GM23338 (cell line): ENCODE measurements around the gene ARHGEF10L. TPM values are rescaled to one million over a fixed set of nuclear protein-coding genes. Genes with fewer than 3 reads are reported as not detected.

Source experiments
- ATAC-seq: fragments of 200-7000 bp; cut with Tn5 transposase; 3 replicates; pipeline ENCODE4 v1.9.1; 2020
- DNase-seq: peaks from one replicate; pipeline ENCODE4 v3.0.0-alpha.2; 2015; ENCODE audit warnings: low spot score
- H2AFZ ChIP-seq: fragments of 200-600 bp; sonication (generic); 2 replicates; pipeline ENCODE4 v1.8.0; 2016; ENCODE audit warnings: antibody characterized with exemption, mild to moderate bottlenecking, moderate library complexity
- H3F3A ChIP-seq: fragments of 200-600 bp; sonication (generic); replicated peaks from 2 replicates; pipeline ENCODE4 v1.8.0; 2017; ENCODE audit warnings: antibody characterized with exemption, mixed run types, low read depth
- H3K27ac ChIP-seq: fragments of 200-600 bp; sonication (generic); 2 replicates; pipeline ENCODE4 v1.6.1; 2016; ENCODE audit warnings: low read depth
- H3K27me3 ChIP-seq: fragments of 200-600 bp; sonication (generic); 2 replicates; pipeline ENCODE4 v1.8.0; 2016; ENCODE audit warnings: mild to moderate bottlenecking, mixed run types, moderate library complexity; ENCODE audit not compliant: insufficient read depth
- H3K36me3 ChIP-seq: fragments of 200-600 bp; sonication (generic); 2 replicates; pipeline ENCODE4 v1.8.0; 2016; ENCODE audit warnings: mild to moderate bottlenecking; ENCODE audit not compliant: insufficient read depth
- H3K4me1 ChIP-seq: fragments of 200-600 bp; sonication (generic); 2 replicates; pipeline ENCODE4 v1.8.0; 2016; ENCODE audit warnings: mild to moderate bottlenecking, moderate library complexity; ENCODE audit not compliant: insufficient read depth
- H3K4me2 ChIP-seq: fragments of 200-600 bp; sonication (generic); 2 replicates; pipeline ENCODE4 v1.7.1; 2017; ENCODE audit warnings: mixed run types
- H3K4me3 ChIP-seq: fragments of 200-600 bp; sonication (generic); 2 replicates; pipeline ENCODE4 v1.6.1; 2016; ENCODE audit warnings: mixed run types
- H3K79me2 ChIP-seq: fragments of 200-600 bp; sonication (generic); replicated peaks from 2 replicates; pipeline ENCODE4 v1.8.0; 2017; ENCODE audit warnings: mild to moderate bottlenecking; ENCODE audit not compliant: insufficient read depth
- H3K9me2 ChIP-seq: fragments of 200-600 bp; sonication (generic); 2 replicates; pipeline ENCODE4 v1.8.0; 2017; ENCODE audit not compliant: insufficient read depth
- H4K20me1 ChIP-seq: fragments of 200-600 bp; sonication (generic); replicated peaks from 2 replicates; pipeline ENCODE4 v1.8.0; 2017; ENCODE audit warnings: mild to moderate bottlenecking; ENCODE audit not compliant: insufficient read depth
- H3K27ac Mint-ChIP-seq: 2 replicates; pipeline ENCODE4 v1.8.0; 2020; ENCODE audit warnings: inconsistent platforms, mild to moderate bottlenecking, moderate library complexity, mixed read lengths
- H3K27me3 Mint-ChIP-seq: 3 replicates; pipeline ENCODE4 v1.8.0; 2022; ENCODE audit warnings: low read depth, mild to moderate bottlenecking, moderate library complexity, mixed read lengths, inconsistent platforms; ENCODE audit not compliant: insufficient read depth, poor library complexity
- H3K36me3 Mint-ChIP-seq: 3 replicates; pipeline ENCODE4 v1.8.0; 2021; ENCODE audit warnings: low read depth, mild to moderate bottlenecking, inconsistent platforms, moderate library complexity, mixed read lengths
- H3K4me1 Mint-ChIP-seq: 3 replicates; pipeline ENCODE4 v1.8.0; 2020; ENCODE audit warnings: mild to moderate bottlenecking, inconsistent platforms, mixed read lengths
- H3K4me3 Mint-ChIP-seq: 3 replicates; pipeline ENCODE4 v1.8.0; 2021; ENCODE audit warnings: moderate library complexity, mild to moderate bottlenecking, inconsistent platforms, mixed read lengths
- H3K9me3 Mint-ChIP-seq: 3 replicates; pipeline ENCODE4 v1.8.0; 2020; ENCODE audit warnings: moderate library complexity, mild to moderate bottlenecking, inconsistent platforms, mixed read lengths
- CREB1 ChIP-seq: fragments of 250-450 bp; sonication (Bioruptor Pico); IDR thresholded peaks from 2 replicates; pipeline ENCODE4 v1.5.0; 2020; ENCODE audit warnings: low read depth, mild to moderate bottlenecking, moderate library complexity
- EZH2 ChIP-seq: fragments of 200-600 bp; sonication (generic); IDR thresholded peaks from one replicate; pipeline ENCODE4 v1.8.0; 2017; ENCODE audit warnings: antibody characterized with exemption, mild to moderate bottlenecking, low read depth; ENCODE audit not compliant: unreplicated experiment
- JUNB ChIP-seq: IDR thresholded peaks from one replicate; pipeline ENCODE4 v1.6.1; 2016; ENCODE audit warnings: antibody characterized with exemption; ENCODE audit not compliant: unreplicated experiment
- NANOG ChIP-seq: IDR thresholded peaks from 2 replicates; pipeline ENCODE4 v1.6.1; 2016; ENCODE audit warnings: antibody characterized with exemption, borderline replicate concordance
- POLR2AphosphoS5 ChIP-seq: IDR thresholded peaks from 2 replicates; pipeline ENCODE4 v1.6.1; 2016; ENCODE audit warnings: antibody characterized with exemption, low read depth
- STAT1 ChIP-seq: IDR thresholded peaks from one replicate; pipeline ENCODE4 v1.6.1; 2016; ENCODE audit warnings: antibody characterized with exemption; ENCODE audit not compliant: unreplicated experiment
- ZNF331 ChIP-seq: fragments of 250-450 bp; sonication (Bioruptor Pico); IDR thresholded peaks from 2 replicates; pipeline ENCODE4 v1.5.0; 2020; ENCODE audit warnings: low read depth, mild to moderate bottlenecking, moderate library complexity
- polyA plus RNA-seq: library from polyadenylated mRNA; unstranded; fragments of >200 nt; fragmentation: Nextera tagmentation; extraction: Ambion mirVana; gene quantifications from 2 replicates; pipeline ENCODE4 v1.2.1, GENCODE V29; 2016
- total RNA-seq: library from RNA; depleted of rRNA; stranded (reverse); fragments of >200 nt; shearing (Covaris generic); gene quantifications from 2 replicates; pipeline ENCODE4 v1.2.3, GENCODE V29; 2014
- TF ChIP-seq, protein P1 (sequence below): fragments of 250-450 bp; sonication (Bioruptor Pico); IDR thresholded peaks from 2 replicates; pipeline ENCODE4 v1.5.0; 2020; ENCODE audit warnings: mild to moderate bottlenecking, moderate library complexity
- TF ChIP-seq, protein P2 (sequence below), 2 experiments: fragments of 200-600 bp in 1 of 2; sonication (generic) in 1 of 2; conservative IDR thresholded peaks; 2 replicates each; pipeline versions ENCODE4 v1.5.1 to v1.6.1; 2016 to 2017; ENCODE audit warnings: antibody characterized with exemption in 2 of 2, low read depth in 2 of 2, mild to moderate bottlenecking in 2 of 2, moderate library complexity in 1 of 2
- TF ChIP-seq, protein P3 (sequence below): IDR thresholded peaks from one replicate; pipeline ENCODE4 v1.6.1; 2018; ENCODE audit warnings: antibody characterized with exemption; ENCODE audit not compliant: unreplicated experiment
- TF ChIP-seq, protein P4 (sequence below): IDR thresholded peaks from 2 replicates; pipeline ENCODE4 v1.6.1; 2016; ENCODE audit warnings: antibody characterized with exemption

Gene ARHGEF10L
- total and polyA plus RNA-seq, 2 experiments from 2014 or later = 12.1 to 46.8 TPM

DNA sequence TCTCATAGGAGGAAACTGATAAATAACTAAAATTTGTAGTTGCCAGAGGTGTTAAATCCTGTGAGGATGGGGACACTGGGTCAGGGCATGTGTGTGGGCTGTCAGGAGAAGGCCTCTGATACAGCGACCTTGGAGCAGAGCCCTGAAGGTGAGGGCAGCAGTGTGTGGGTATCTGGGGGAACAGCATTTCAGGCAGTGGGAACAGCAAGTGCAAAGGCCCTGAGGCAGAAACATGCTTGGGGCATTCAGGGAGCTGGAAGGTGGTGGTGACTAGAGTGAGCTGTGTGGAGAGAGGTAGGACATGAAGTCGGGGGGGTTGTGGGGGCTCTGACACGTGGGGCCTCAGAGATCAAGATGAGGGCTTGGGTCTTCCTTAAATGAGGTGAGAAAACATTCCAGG, 30.7 kb downstream of the ARHGEF10L start:
- H3K4me1 Mint-ChIP-seq = peaks cover 88% of the 10 kb centered on the region
- Histone ChIP-seq H3K4me2 (0 out of 2 replicates have a peak overlapping the region, but pooled peaks have one; percentile 55), H3K4me3 (no peak overlapping the region), H3K36me3 (no peaks in the 10 kb centered on the region), H2AFZ (no peak overlapping the region), H3K9me2 (no peaks in the 10 kb centered on the region), H3K27ac (peak overlapping the region; percentile 72; the same call in 1 of the 2 replicates), H3K27me3 (no peaks in the 10 kb centered on the region), H3K79me2 (peaks cover 98% of the 10 kb centered on the region), H4K20me1 (peaks cover 6% of the 10 kb centered on the region; the same call in 1 of the 2 replicates), H3K4me1 (peaks cover 64% of the 10 kb centered on the region), H3F3A (peaks cover 5% of the 10 kb centered on the region; the same call in 1 of the 2 replicates)
- H3K27ac Mint-ChIP-seq = peak overlapping the region; percentile 53; the same call in 1 of the 2 replicates
- DNase-seq (no peak), ATAC-seq (no peak)
- H3K4me3 Mint-ChIP-seq = no peak overlapping the region; the same call in 2 of the 3 replicates
- H3K27me3 Mint-ChIP-seq = peaks cover 43% of the 10 kb centered on the region
- no peak for TF ChIP-seq NANOG
- TF ChIP-seq POLR2AphosphoS5 = no peak
- TF ChIP-seq, protein P1, sequence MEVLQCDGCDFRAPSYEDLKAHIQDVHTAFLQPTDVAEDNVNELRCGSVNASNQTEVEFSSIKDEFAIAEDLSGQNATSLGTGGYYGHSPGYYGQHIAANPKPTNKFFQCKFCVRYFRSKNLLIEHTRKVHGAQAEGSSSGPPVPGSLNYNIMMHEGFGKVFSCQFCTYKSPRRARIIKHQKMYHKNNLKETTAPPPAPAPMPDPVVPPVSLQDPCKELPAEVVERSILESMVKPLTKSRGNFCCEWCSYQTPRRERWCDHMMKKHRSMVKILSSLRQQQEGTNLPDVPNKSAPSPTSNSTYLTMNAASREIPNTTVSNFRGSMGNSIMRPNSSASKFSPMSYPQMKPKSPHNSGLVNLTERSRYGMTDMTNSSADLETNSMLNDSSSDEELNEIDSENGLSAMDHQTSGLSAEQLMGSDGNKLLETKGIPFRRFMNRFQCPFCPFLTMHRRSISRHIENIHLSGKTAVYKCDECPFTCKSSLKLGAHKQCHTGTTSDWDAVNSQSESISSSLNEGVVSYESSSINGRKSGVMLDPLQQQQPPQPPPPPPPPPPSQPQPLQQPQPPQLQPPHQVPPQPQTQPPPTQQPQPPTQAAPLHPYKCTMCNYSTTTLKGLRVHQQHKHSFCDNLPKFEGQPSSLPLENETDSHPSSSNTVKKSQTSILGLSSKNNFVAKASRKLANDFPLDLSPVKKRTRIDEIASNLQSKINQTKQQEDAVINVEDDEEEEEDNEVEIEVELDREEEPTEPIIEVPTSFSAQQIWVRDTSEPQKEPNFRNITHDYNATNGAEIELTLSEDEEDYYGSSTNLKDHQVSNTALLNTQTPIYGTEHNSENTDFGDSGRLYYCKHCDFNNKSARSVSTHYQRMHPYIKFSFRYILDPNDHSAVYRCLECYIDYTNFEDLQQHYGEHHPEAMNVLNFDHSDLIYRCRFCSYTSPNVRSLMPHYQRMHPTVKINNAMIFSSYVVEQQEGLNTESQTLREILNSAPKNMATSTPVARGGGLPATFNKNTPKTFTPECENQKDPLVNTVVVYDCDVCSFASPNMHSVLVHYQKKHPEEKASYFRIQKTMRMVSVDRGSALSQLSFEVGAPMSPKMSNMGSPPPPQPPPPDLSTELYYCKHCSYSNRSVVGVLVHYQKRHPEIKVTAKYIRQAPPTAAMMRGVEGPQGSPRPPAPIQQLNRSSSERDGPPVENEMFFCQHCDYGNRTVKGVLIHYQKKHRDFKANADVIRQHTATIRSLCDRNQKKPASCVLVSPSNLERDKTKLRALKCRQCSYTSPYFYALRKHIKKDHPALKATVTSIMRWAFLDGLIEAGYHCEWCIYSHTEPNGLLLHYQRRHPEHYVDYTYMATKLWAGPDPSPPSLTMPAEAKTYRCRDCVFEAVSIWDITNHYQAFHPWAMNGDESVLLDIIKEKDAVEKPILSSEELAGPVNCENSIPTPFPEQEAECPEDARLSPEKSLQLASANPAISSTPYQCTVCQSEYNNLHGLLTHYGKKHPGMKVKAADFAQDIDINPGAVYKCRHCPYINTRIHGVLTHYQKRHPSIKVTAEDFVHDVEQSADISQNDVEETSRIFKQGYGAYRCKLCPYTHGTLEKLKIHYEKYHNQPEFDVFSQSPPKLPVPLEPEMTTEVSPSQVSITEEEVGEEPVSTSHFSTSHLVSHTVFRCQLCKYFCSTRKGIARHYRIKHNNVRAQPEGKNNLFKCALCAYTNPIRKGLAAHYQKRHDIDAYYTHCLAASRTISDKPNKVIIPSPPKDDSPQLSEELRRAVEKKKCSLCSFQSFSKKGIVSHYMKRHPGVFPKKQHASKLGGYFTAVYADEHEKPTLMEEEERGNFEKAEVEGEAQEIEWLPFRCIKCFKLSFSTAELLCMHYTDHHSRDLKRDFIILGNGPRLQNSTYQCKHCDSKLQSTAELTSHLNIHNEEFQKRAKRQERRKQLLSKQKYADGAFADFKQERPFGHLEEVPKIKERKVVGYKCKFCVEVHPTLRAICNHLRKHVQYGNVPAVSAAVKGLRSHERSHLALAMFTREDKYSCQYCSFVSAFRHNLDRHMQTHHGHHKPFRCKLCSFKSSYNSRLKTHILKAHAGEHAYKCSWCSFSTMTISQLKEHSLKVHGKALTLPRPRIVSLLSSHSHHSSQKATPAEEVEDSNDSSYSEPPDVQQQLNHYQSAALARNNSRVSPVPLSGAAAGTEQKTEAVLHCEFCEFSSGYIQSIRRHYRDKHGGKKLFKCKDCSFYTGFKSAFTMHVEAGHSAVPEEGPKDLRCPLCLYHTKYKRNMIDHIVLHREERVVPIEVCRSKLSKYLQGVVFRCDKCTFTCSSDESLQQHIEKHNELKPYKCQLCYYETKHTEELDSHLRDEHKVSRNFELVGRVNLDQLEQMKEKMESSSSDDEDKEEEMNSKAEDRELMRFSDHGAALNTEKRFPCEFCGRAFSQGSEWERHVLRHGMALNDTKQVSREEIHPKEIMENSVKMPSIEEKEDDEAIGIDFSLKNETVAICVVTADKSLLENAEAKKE (CRISPR knock-in tag) = no peak
- TF ChIP-seq, protein P2, sequence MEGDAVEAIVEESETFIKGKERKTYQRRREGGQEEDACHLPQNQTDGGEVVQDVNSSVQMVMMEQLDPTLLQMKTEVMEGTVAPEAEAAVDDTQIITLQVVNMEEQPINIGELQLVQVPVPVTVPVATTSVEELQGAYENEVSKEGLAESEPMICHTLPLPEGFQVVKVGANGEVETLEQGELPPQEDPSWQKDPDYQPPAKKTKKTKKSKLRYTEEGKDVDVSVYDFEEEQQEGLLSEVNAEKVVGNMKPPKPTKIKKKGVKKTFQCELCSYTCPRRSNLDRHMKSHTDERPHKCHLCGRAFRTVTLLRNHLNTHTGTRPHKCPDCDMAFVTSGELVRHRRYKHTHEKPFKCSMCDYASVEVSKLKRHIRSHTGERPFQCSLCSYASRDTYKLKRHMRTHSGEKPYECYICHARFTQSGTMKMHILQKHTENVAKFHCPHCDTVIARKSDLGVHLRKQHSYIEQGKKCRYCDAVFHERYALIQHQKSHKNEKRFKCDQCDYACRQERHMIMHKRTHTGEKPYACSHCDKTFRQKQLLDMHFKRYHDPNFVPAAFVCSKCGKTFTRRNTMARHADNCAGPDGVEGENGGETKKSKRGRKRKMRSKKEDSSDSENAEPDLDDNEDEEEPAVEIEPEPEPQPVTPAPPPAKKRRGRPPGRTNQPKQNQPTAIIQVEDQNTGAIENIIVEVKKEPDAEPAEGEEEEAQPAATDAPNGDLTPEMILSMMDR (conservative IDR thresholded peaks at IDR 0.05; ENCODE audit: low read depth in 2 of 2) = no peak
- TF ChIP-seq, protein P3, sequence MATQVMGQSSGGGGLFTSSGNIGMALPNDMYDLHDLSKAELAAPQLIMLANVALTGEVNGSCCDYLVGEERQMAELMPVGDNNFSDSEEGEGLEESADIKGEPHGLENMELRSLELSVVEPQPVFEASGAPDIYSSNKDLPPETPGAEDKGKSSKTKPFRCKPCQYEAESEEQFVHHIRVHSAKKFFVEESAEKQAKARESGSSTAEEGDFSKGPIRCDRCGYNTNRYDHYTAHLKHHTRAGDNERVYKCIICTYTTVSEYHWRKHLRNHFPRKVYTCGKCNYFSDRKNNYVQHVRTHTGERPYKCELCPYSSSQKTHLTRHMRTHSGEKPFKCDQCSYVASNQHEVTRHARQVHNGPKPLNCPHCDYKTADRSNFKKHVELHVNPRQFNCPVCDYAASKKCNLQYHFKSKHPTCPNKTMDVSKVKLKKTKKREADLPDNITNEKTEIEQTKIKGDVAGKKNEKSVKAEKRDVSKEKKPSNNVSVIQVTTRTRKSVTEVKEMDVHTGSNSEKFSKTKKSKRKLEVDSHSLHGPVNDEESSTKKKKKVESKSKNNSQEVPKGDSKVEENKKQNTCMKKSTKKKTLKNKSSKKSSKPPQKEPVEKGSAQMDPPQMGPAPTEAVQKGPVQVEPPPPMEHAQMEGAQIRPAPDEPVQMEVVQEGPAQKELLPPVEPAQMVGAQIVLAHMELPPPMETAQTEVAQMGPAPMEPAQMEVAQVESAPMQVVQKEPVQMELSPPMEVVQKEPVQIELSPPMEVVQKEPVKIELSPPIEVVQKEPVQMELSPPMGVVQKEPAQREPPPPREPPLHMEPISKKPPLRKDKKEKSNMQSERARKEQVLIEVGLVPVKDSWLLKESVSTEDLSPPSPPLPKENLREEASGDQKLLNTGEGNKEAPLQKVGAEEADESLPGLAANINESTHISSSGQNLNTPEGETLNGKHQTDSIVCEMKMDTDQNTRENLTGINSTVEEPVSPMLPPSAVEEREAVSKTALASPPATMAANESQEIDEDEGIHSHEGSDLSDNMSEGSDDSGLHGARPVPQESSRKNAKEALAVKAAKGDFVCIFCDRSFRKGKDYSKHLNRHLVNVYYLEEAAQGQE = no peak
- no peak for TF ChIP-seq CREB1 (CRISPR knock-in tag)
- TF ChIP-seq EZH2 = no peak
- TF ChIP-seq ZNF331 (CRISPR knock-in tag) = no peak
- TF ChIP-seq STAT1 = no peak
- TF ChIP-seq JUNB = no peak
- TF ChIP-seq, protein P4, sequence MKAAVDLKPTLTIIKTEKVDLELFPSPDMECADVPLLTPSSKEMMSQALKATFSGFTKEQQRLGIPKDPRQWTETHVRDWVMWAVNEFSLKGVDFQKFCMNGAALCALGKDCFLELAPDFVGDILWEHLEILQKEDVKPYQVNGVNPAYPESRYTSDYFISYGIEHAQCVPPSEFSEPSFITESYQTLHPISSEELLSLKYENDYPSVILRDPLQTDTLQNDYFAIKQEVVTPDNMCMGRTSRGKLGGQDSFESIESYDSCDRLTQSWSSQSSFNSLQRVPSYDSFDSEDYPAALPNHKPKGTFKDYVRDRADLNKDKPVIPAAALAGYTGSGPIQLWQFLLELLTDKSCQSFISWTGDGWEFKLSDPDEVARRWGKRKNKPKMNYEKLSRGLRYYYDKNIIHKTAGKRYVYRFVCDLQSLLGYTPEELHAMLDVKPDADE = no peak
- no peaks in the 10 kb centered on the region for H3K9me3 Mint-ChIP-seq
- H3K36me3 Mint-ChIP-seq = no peaks in the 10 kb centered on the region; the same call in 1 of the 3 replicates
